GM23338 (cell line): ENCODE measurements around the gene CRYM. TPM values are rescaled to one million over a fixed set of nuclear protein-coding genes. Genes with fewer than 3 reads are reported as not detected.
A peak's percentile ranks its signal among the peaks of the same experiment; 100 is the strongest.

Experiments
- ATAC-seq: fragments of 200-7000 bp; cut with Tn5 transposase; 3 replicates; pipeline ENCODE4 v1.9.1; 2020
- DNase-seq: peaks from one replicate; pipeline ENCODE4 v3.0.0-alpha.2; 2015; ENCODE audit warnings: low spot score
- H2AFZ ChIP-seq: fragments of 200-600 bp; sonication (generic); 2 replicates; pipeline ENCODE4 v1.8.0; 2016; ENCODE audit warnings: antibody characterized with exemption, mild to moderate bottlenecking, moderate library complexity
- H3F3A ChIP-seq: fragments of 200-600 bp; sonication (generic); replicated peaks from 2 replicates; pipeline ENCODE4 v1.8.0; 2017; ENCODE audit warnings: antibody characterized with exemption, mixed run types, low read depth
- H3K27ac ChIP-seq: fragments of 200-600 bp; sonication (generic); 2 replicates; pipeline ENCODE4 v1.6.1; 2016; ENCODE audit warnings: low read depth
- H3K27me3 ChIP-seq: fragments of 200-600 bp; sonication (generic); 2 replicates; pipeline ENCODE4 v1.8.0; 2016; ENCODE audit warnings: mild to moderate bottlenecking, mixed run types, moderate library complexity; ENCODE audit not compliant: insufficient read depth
- H3K36me3 ChIP-seq: fragments of 200-600 bp; sonication (generic); 2 replicates; pipeline ENCODE4 v1.8.0; 2016; ENCODE audit warnings: mild to moderate bottlenecking; ENCODE audit not compliant: insufficient read depth
- H3K4me1 ChIP-seq: fragments of 200-600 bp; sonication (generic); 2 replicates; pipeline ENCODE4 v1.8.0; 2016; ENCODE audit warnings: mild to moderate bottlenecking, moderate library complexity; ENCODE audit not compliant: insufficient read depth
- H3K4me2 ChIP-seq: fragments of 200-600 bp; sonication (generic); 2 replicates; pipeline ENCODE4 v1.7.1; 2017; ENCODE audit warnings: mixed run types
- H3K4me3 ChIP-seq: fragments of 200-600 bp; sonication (generic); 2 replicates; pipeline ENCODE4 v1.6.1; 2016; ENCODE audit warnings: mixed run types
- H3K79me2 ChIP-seq: fragments of 200-600 bp; sonication (generic); replicated peaks from 2 replicates; pipeline ENCODE4 v1.8.0; 2017; ENCODE audit warnings: mild to moderate bottlenecking; ENCODE audit not compliant: insufficient read depth
- H3K9me2 ChIP-seq: fragments of 200-600 bp; sonication (generic); 2 replicates; pipeline ENCODE4 v1.8.0; 2017; ENCODE audit not compliant: insufficient read depth
- H4K20me1 ChIP-seq: fragments of 200-600 bp; sonication (generic); replicated peaks from 2 replicates; pipeline ENCODE4 v1.8.0; 2017; ENCODE audit warnings: mild to moderate bottlenecking; ENCODE audit not compliant: insufficient read depth
- H3K27ac Mint-ChIP-seq: 2 replicates; pipeline ENCODE4 v1.8.0; 2020; ENCODE audit warnings: inconsistent platforms, mild to moderate bottlenecking, moderate library complexity, mixed read lengths
- H3K27me3 Mint-ChIP-seq: 3 replicates; pipeline ENCODE4 v1.8.0; 2022; ENCODE audit warnings: low read depth, mild to moderate bottlenecking, moderate library complexity, mixed read lengths, inconsistent platforms; ENCODE audit not compliant: insufficient read depth, poor library complexity
- H3K36me3 Mint-ChIP-seq: 3 replicates; pipeline ENCODE4 v1.8.0; 2021; ENCODE audit warnings: low read depth, mild to moderate bottlenecking, inconsistent platforms, moderate library complexity, mixed read lengths
- H3K4me1 Mint-ChIP-seq: 3 replicates; pipeline ENCODE4 v1.8.0; 2020; ENCODE audit warnings: mild to moderate bottlenecking, inconsistent platforms, mixed read lengths
- H3K4me3 Mint-ChIP-seq: 3 replicates; pipeline ENCODE4 v1.8.0; 2021; ENCODE audit warnings: moderate library complexity, mild to moderate bottlenecking, inconsistent platforms, mixed read lengths
- H3K9me3 Mint-ChIP-seq: 3 replicates; pipeline ENCODE4 v1.8.0; 2020; ENCODE audit warnings: moderate library complexity, mild to moderate bottlenecking, inconsistent platforms, mixed read lengths
- CTCF ChIP-seq, 2 experiments: fragments of 200-600 bp in 1 of 2; sonication (generic) in 1 of 2; conservative IDR thresholded peaks; 2 replicates each; pipeline versions ENCODE4 v1.5.1 to v1.6.1; 2016 to 2017; ENCODE audit warnings: antibody characterized with exemption in 2 of 2, low read depth in 2 of 2, mild to moderate bottlenecking in 2 of 2, moderate library complexity in 1 of 2
- EZH2 ChIP-seq: fragments of 200-600 bp; sonication (generic); IDR thresholded peaks from one replicate; pipeline ENCODE4 v1.8.0; 2017; ENCODE audit warnings: antibody characterized with exemption, mild to moderate bottlenecking, low read depth; ENCODE audit not compliant: unreplicated experiment
- EZH2phosphoT487 ChIP-seq: fragments of 200-600 bp; sonication (generic); IDR thresholded peaks from one replicate; pipeline ENCODE4 v1.8.1; 2018; ENCODE audit warnings: antibody characterized with exemption; ENCODE audit not compliant: unreplicated experiment
- JUNB ChIP-seq: IDR thresholded peaks from one replicate; pipeline ENCODE4 v1.6.1; 2016; ENCODE audit warnings: antibody characterized with exemption; ENCODE audit not compliant: unreplicated experiment
- NANOG ChIP-seq: IDR thresholded peaks from 2 replicates; pipeline ENCODE4 v1.6.1; 2016; ENCODE audit warnings: antibody characterized with exemption, borderline replicate concordance
- POLR2AphosphoS5 ChIP-seq: IDR thresholded peaks from 2 replicates; pipeline ENCODE4 v1.6.1; 2016; ENCODE audit warnings: antibody characterized with exemption, low read depth
- STAT1 ChIP-seq: IDR thresholded peaks from one replicate; pipeline ENCODE4 v1.6.1; 2016; ENCODE audit warnings: antibody characterized with exemption; ENCODE audit not compliant: unreplicated experiment
- ZNF462 ChIP-seq: fragments of 250-450 bp; sonication (Bioruptor Pico); IDR thresholded peaks from 2 replicates; pipeline ENCODE4 v1.5.0; 2020; ENCODE audit warnings: mild to moderate bottlenecking, moderate library complexity
- polyA plus RNA-seq: library from polyadenylated mRNA; unstranded; fragments of >200 nt; fragmentation: Nextera tagmentation; extraction: Ambion mirVana; gene quantifications from 2 replicates; pipeline ENCODE4 v1.2.1, GENCODE V29; 2016
- total RNA-seq: library from RNA; depleted of rRNA; stranded (reverse); fragments of >200 nt; shearing (Covaris generic); gene quantifications from 2 replicates; pipeline ENCODE4 v1.2.3, GENCODE V29; 2014

CRYM gene
- total and polyA plus RNA-seq, 2 experiments from 2014 or later = 15.2 to 18.0 TPM

- no peak for TF ChIP-seq CTCF (conservative IDR thresholded peaks at IDR 0.05; ENCODE audit: low read depth in 2 of 2)
- TF ChIP-seq EZH2 = no peak
- TF ChIP-seq STAT1 = no peak
These were observed 21.5 kb downstream of the CRYM start (continued) for GRCh38 chr16:21256636-21257035.

GRCh38 chr16:21253470-21253869 lies 24.6 kb downstream of the CRYM start:
- H3K4me1 ChIP-seq = no peaks in the 10 kb centered on the region
- no peaks in the 10 kb centered on the region for H3K27me3 ChIP-seq
- H3K79me2 ChIP-seq = no peaks in the 10 kb centered on the region
- TF ChIP-seq CTCF (conservative IDR thresholded peaks at IDR 0.05; ENCODE audit: low read depth in 2 of 2) = peak in 1 of 2 experiments; percentile 39; a peak in 2 of 4 replicates
- no peak for TF ChIP-seq EZH2phosphoT487
- H3K36me3 ChIP-seq = no peaks in the 10 kb centered on the region
- no peaks in the 10 kb centered on the region for H3K36me3 Mint-ChIP-seq
- H3K27ac Mint-ChIP-seq = no peak overlapping the region
- H3K4me2 ChIP-seq = no peak overlapping the region
- H3K27me3 Mint-ChIP-seq = peaks cover 6% of the 10 kb centered on the region
- no peak overlapping the region for H2AFZ ChIP-seq
- H3K27ac ChIP-seq = no peak overlapping the region
- ATAC-seq (no peak), DNase-seq (peak; percentile 15)
- H3K4me3 ChIP-seq = no peak overlapping the region
- H3K9me3 Mint-ChIP-seq = no peaks in the 10 kb centered on the region
- H3K4me1 Mint-ChIP-seq = no peaks in the 10 kb centered on the region
- no peaks in the 10 kb centered on the region for H3F3A ChIP-seq
- no peaks in the 10 kb centered on the region for H3K9me2 ChIP-seq
- no peak overlapping the region for H3K4me3 Mint-ChIP-seq
- H4K20me1 ChIP-seq = no peaks in the 10 kb centered on the region; the same call in 1 of the 2 replicates

GRCh38 chr16:21250072-21250923 lies 27.8 kb downstream of the CRYM start:
- Mint-ChIP-seq H3K9me3 (no peaks in the 10 kb centered on the region), H3K4me3 (no peak overlapping the region), H3K27me3 (peaks cover 5% of the 10 kb centered on the region), H3K4me1 (peaks cover 7% of the 10 kb centered on the region), H3K27ac (no peak overlapping the region), H3K36me3 (no peaks in the 10 kb centered on the region)
- H3F3A ChIP-seq = no peaks in the 10 kb centered on the region
- no peak overlapping the region for H3K4me2 ChIP-seq
- DNase-seq (no peak), ATAC-seq (no peak)
- H3K79me2 ChIP-seq = no peaks in the 10 kb centered on the region
- H3K27me3 ChIP-seq = no peaks in the 10 kb centered on the region
- H3K9me2 ChIP-seq = no peaks in the 10 kb centered on the region
- no peak overlapping the region for H3K4me3 ChIP-seq
- no peaks in the 10 kb centered on the region for H3K36me3 ChIP-seq
- H4K20me1 ChIP-seq = no peaks in the 10 kb centered on the region; the same call in 1 of the 2 replicates
- no peak overlapping the region for H3K27ac ChIP-seq
- H2AFZ ChIP-seq = no peak overlapping the region
- peaks cover 7% of the 10 kb centered on the region for H3K4me1 ChIP-seq
- TF ChIP-seq POLR2AphosphoS5 = no peak
- TF ChIP-seq ZNF462 (CRISPR knock-in tag) = no peak
- no peak for TF ChIP-seq JUNB
- TF ChIP-seq NANOG = no peak
- TF ChIP-seq STAT1 = no peak
